Measurements from ENCODE around the gene DNAJA3.

GRCh38 chr16:4412854-4413253, 12.8 kb upstream of the DNAJA3 start:
- TF ChIP-seq, protein P1, sequence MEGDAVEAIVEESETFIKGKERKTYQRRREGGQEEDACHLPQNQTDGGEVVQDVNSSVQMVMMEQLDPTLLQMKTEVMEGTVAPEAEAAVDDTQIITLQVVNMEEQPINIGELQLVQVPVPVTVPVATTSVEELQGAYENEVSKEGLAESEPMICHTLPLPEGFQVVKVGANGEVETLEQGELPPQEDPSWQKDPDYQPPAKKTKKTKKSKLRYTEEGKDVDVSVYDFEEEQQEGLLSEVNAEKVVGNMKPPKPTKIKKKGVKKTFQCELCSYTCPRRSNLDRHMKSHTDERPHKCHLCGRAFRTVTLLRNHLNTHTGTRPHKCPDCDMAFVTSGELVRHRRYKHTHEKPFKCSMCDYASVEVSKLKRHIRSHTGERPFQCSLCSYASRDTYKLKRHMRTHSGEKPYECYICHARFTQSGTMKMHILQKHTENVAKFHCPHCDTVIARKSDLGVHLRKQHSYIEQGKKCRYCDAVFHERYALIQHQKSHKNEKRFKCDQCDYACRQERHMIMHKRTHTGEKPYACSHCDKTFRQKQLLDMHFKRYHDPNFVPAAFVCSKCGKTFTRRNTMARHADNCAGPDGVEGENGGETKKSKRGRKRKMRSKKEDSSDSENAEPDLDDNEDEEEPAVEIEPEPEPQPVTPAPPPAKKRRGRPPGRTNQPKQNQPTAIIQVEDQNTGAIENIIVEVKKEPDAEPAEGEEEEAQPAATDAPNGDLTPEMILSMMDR (IDR thresholded peaks at IDR 0.05), result no peak
- no peak for TF ChIP-seq POLR2A (IDR thresholded peaks at IDR 0.05)

Measured in adrenal gland (tissue), 5 donors.